K562 (cell line): ENCODE measurements around the gene ARMC8. TPM values are rescaled to one million over a fixed set of nuclear protein-coding genes. Genes with fewer than 3 reads are reported as not detected.
A peak's percentile ranks its signal among the peaks of the same experiment; 100 is the strongest.

Experiments
- BCL6 ChIP-seq: fragments of 250-450 bp; sonication (Bioruptor Pico); IDR thresholded peaks from 2 replicates; pipeline ENCODE4 v1.4.0; 2020
- CBX2 ChIP-seq: fragments of 200-600 bp; sonication (generic); IDR thresholded peaks from one replicate; pipeline ENCODE4 v1.6.1; 2012; ENCODE audit warnings: mild to moderate bottlenecking, low read length, inconsistent platforms; ENCODE audit not compliant: insufficient read depth, poor library complexity, severe bottlenecking
- KAT2B ChIP-seq: IDR thresholded peaks from one replicate; pipeline ENCODE4 v1.6.1; 2012; ENCODE audit warnings: low read depth, mild to moderate bottlenecking, control low read depth, inconsistent platforms, low read length, moderate library complexity
- KDM2B ChIP-seq: fragments of 250-450 bp; sonication (Bioruptor Pico); IDR thresholded peaks from 2 replicates; pipeline ENCODE4 v1.8.0; 2021; ENCODE audit warnings: mild to moderate bottlenecking, moderate library complexity
- NCOA6 ChIP-seq: fragments of 450-650 bp; IDR thresholded peaks from 2 replicates; pipeline ENCODE4 v1.6.1; 2017; ENCODE audit warnings: mild to moderate bottlenecking
- NUFIP1 ChIP-seq: fragments of 450-650 bp; IDR thresholded peaks from 2 replicates; pipeline ENCODE4 v1.6.1; 2018; ENCODE audit not compliant: partially characterized antibody
- ZNF165 ChIP-seq: fragments of 250-450 bp; sonication (Bioruptor Pico); IDR thresholded peaks from 2 replicates; pipeline ENCODE4 v1.4.0; 2020; ENCODE audit warnings: borderline replicate concordance
- polyA plus RNA-seq, 8 experiments: library from polyadenylated mRNA; depleted of rRNA in 4 of 8; stranded (reverse) in 5 of 8; unstranded in 3 of 8; fragments of >200 nt; fragmentation: Nextera tagmentation in 2 of 8; fragmentation: Illumina TruSeq in 1 of 8; extraction: Ambion mirVana in 2 of 8; extraction: Trizol in 1 of 8; gene quantifications; 2 replicates each; pipeline versions ENCODE4 v1.2.1 to v1.2.3, GENCODE V29; 2011 to 2014; ENCODE audit warnings: inconsistent platforms in 1 of 8, missing spikeins in 1 of 8
- total RNA-seq, 7 experiments: library from RNA; depleted of rRNA in 6 of 7; stranded (reverse); fragments of >200 nt in 6 of 7; fragmentation: Illumina TruSeq in 2 of 7; extraction: Trizol in 2 of 7; gene quantifications; 2 replicates each; pipeline versions ENCODE4 v1.2.1 to v1.2.3, GENCODE V29; 2011 to 2021; ENCODE audit warnings: low replicate concordance in 1 of 7
- TF ChIP-seq, protein P1 (sequence below), 2 experiments: fragments of 450-650 bp in 1 of 2; sonication (generic) in 1 of 2; formaldehyde crosslinking in 1 of 2; IDR thresholded peaks in 1 of 2; conservative IDR thresholded peaks in 1 of 2; 2 replicates each; pipeline versions ENCODE4 v1.6.1 to v1.8.1; 2016 to 2023; ENCODE audit warnings: mild to moderate bottlenecking in 2 of 2, moderate library complexity in 2 of 2, inconsistent platforms in 1 of 2, missing genetic modification reagents in 1 of 2
- TF ChIP-seq, protein P2 (sequence below): fragments of 450-650 bp; IDR thresholded peaks from 2 replicates; pipeline ENCODE4 v1.6.1; 2016; ENCODE audit warnings: low read depth
- TF ChIP-seq, protein P3 (sequence below): sonication (generic); formaldehyde crosslinking; IDR thresholded peaks from 2 replicates; pipeline ENCODE4 v1.8.0; 2022; ENCODE audit warnings: mild to moderate bottlenecking, missing genetic modification reagents
- TF ChIP-seq, protein P4 (sequence below): fragments of 250-450 bp; sonication (Bioruptor Pico); IDR thresholded peaks from 2 replicates; pipeline ENCODE4 v1.4.0; 2020; ENCODE audit warnings: mild to moderate bottlenecking, moderate library complexity
- TF ChIP-seq, protein P5 (sequence below): IDR thresholded peaks from 3 replicates; pipeline ENCODE4 v1.6.1; 2011; ENCODE audit warnings: borderline replicate concordance, mild to moderate bottlenecking, moderate library complexity; ENCODE audit not compliant: insufficient read length; ENCODE audit errors: extremely low read depth

ARMC8 gene
- total and polyA plus RNA-seq, 9 of the 15 experiments (the other 6 are each of a cell fraction or from before 2014, with no cell fraction given), result 22.4 to 76.1 (median 37.3) TPM

DNA sequence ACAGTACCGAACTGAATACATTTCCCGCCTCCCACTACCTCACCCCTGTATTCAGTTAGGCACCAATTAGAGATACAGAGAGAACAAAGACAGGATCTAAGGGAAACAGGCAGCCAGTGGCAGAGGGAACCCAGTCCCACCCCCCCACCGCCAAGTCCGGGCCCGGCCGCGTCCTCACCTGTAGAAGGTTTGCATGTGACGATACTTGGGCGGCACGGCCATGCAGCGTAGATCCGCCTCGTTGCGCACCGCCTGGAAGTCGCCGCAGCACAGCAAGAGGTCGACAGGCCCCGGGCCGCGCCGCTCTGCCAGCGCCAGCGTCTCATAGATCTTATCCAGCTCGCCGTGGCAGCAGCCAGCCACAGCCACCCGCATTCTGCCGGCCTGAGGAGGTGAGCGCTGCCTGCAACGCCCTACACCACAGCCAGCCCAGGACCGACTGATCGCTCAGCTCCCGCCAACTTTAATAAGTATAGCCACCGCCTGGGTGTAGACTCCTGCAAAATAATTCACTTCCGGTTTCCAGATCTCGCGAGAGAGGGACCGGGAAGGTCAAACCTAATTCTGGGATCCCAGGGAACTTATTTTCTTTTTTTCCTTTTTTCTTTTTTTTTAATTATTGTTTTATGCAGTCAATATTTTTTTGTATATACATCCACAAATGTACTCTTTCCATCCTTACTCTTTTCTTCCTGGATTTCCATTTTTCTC is 12.5 kb upstream of the ARMC8 start, which contains the start of gene DBR1 (continued):
- TF ChIP-seq CBX2 (no peak), KAT2B (no peak), NCOA6 (no peak), ZNF165 (CRISPR knock-in tag) (no peak), BCL6 (no peak), NUFIP1 (no peak), KDM2B (CRISPR knock-in tag) (no peak)
- TF ChIP-seq, protein P1, sequence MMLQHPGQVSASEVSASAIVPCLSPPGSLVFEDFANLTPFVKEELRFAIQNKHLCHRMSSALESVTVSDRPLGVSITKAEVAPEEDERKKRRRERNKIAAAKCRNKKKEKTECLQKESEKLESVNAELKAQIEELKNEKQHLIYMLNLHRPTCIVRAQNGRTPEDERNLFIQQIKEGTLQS (IDR thresholded peaks at IDR 0.05), result no peak
- TF ChIP-seq, protein P1 (CRISPR knock-in tag; conservative IDR thresholded peaks at IDR 0.05), result no peak
- TF ChIP-seq, protein P2, sequence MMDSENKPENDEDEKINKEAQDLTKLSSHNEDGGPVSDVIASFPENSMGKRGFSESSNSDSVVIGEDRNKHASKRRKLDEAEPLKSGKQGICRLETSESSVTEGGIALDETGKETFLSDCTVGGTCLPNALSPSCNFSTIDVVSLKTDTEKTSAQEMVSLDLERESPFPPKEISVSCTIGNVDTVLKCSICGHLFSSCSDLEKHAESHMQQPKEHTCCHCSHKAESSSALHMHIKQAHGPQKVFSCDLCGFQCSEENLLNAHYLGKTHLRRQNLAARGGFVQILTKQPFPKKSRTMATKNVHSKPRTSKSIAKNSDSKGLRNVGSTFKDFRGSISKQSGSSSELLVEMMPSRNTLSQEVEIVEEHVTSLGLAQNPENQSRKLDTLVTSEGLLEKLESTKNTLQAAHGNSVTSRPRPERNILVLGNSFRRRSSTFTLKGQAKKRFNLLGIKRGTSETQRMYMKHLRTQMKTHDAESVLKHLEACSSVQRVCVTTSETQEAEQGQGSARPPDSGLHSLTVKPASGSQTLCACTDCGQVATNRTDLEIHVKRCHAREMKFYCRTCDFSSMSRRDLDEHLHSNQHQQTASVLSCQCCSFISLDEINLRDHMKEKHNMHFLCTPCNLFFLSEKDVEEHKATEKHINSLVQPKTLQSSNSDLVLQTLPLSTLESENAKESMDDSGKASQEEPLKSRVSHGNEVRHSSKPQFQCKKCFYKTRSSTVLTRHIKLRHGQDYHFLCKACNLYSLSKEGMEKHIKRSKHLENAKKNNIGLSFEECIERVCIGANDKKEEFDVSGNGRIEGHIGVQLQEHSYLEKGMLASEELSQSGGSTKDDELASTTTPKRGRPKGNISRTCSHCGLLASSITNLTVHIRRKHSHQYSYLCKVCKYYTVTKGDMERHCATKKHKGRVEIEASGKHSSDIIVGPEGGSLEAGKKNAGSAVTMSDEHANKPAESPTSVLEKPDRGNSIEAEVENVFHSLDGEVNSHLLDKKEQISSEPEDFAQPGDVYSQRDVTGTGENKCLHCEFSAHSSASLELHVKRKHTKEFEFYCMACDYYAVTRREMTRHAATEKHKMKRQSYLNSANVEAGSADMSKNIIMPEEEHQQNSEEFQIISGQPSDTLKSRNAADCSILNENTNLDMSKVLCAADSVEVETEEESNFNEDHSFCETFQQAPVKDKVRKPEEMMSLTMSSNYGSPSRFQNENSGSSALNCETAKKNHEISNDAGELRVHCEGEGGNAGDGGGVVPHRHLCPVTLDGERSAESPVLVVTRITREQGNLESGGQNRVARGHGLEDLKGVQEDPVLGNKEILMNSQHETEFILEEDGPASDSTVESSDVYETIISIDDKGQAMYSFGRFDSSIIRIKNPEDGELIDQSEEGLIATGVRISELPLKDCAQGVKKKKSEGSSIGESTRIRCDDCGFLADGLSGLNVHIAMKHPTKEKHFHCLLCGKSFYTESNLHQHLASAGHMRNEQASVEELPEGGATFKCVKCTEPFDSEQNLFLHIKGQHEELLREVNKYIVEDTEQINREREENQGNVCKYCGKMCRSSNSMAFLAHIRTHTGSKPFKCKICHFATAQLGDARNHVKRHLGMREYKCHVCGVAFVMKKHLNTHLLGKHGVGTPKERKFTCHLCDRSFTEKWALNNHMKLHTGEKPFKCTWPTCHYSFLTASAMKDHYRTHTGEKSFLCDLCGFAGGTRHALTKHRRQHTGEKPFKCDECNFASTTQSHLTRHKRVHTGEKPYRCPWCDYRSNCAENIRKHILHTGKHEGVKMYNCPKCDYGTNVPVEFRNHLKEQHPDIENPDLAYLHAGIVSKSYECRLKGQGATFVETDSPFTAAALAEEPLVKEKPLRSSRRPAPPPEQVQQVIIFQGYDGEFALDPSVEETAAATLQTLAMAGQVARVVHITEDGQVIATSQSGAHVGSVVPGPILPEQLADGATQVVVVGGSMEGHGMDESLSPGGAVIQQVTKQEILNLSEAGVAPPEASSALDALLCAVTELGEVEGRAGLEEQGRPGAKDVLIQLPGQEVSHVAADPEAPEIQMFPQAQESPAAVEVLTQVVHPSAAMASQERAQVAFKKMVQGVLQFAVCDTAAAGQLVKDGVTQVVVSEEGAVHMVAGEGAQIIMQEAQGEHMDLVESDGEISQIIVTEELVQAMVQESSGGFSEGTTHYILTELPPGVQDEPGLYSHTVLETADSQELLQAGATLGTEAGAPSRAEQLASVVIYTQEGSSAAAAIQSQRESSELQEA, result no peak
- TF ChIP-seq, protein P3, sequence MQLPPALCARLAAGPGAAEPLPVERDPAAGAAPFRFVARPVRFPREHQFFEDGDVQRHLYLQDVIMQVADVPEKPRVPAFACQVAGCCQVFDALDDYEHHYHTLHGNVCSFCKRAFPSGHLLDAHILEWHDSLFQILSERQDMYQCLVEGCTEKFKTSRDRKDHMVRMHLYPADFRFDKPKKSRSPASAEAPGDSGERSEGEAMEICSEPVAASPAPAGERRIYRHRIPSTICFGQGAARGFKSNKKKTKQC, result 0 out of 2 replicates have a peak, but pooled peaks have one; percentile 57
- TF ChIP-seq, protein P4, sequence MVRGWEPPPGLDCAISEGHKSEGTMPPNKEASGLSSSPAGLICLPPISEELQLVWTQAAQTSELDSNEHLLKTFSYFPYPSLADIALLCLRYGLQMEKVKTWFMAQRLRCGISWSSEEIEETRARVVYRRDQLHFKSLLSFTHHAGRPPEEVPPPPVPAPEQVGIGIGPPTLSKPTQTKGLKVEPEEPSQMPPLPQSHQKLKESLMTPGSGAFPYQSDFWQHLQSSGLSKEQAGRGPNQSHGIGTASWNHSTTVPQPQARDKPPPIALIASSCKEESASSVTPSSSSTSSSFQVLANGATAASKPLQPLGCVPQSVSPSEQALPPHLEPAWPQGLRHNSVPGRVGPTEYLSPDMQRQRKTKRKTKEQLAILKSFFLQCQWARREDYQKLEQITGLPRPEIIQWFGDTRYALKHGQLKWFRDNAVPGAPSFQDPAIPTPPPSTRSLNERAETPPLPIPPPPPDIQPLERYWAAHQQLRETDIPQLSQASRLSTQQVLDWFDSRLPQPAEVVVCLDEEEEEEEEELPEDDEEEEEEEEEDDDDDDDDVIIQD (CRISPR knock-in tag), result no peak
- TF ChIP-seq, protein P5, sequence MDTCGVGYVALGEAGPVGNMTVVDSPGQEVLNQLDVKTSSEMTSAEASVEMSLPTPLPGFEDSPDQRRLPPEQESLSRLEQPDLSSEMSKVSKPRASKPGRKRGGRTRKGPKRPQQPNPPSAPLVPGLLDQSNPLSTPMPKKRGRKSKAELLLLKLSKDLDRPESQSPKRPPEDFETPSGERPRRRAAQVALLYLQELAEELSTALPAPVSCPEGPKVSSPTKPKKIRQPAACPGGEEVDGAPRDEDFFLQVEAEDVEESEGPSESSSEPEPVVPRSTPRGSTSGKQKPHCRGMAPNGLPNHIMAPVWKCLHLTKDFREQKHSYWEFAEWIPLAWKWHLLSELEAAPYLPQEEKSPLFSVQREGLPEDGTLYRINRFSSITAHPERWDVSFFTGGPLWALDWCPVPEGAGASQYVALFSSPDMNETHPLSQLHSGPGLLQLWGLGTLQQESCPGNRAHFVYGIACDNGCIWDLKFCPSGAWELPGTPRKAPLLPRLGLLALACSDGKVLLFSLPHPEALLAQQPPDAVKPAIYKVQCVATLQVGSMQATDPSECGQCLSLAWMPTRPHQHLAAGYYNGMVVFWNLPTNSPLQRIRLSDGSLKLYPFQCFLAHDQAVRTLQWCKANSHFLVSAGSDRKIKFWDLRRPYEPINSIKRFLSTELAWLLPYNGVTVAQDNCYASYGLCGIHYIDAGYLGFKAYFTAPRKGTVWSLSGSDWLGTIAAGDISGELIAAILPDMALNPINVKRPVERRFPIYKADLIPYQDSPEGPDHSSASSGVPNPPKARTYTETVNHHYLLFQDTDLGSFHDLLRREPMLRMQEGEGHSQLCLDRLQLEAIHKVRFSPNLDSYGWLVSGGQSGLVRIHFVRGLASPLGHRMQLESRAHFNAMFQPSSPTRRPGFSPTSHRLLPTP, result no peak
